ENCODE results near the gene FLRT2. TPM values are rescaled to one million over a fixed set of nuclear protein-coding genes. Genes with fewer than 3 reads are reported as not detected.
A peak's percentile ranks its signal among the peaks of the same experiment; 100 is the strongest.

FLRT2 gene, protein sequence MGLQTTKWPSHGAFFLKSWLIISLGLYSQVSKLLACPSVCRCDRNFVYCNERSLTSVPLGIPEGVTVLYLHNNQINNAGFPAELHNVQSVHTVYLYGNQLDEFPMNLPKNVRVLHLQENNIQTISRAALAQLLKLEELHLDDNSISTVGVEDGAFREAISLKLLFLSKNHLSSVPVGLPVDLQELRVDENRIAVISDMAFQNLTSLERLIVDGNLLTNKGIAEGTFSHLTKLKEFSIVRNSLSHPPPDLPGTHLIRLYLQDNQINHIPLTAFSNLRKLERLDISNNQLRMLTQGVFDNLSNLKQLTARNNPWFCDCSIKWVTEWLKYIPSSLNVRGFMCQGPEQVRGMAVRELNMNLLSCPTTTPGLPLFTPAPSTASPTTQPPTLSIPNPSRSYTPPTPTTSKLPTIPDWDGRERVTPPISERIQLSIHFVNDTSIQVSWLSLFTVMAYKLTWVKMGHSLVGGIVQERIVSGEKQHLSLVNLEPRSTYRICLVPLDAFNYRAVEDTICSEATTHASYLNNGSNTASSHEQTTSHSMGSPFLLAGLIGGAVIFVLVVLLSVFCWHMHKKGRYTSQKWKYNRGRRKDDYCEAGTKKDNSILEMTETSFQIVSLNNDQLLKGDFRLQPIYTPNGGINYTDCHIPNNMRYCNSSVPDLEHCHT
- polyA plus RNA-seq (ENCODE audit: insufficient read length in 12 of 12) = 100 to 1,000 TPM in 10 of 12 donors, 10 to 100 TPM in 2; 85.7 to 194 (median 111) TPM
- long read RNA-seq, donor 1, full-length matches to known transcripts = 5 of 5 reads
- long read RNA-seq, donor 1, partial matches to known transcripts = 0 of 5 reads
- long read RNA-seq, donor 1, other reads (novel, unspliced or antisense) = 0 of 5 reads
- long read RNA-seq, donor 2, partial matches to known transcripts = 0 of 9 reads
- long read RNA-seq, donor 2, other reads (novel, unspliced or antisense) = 9 of 9 reads
- long read RNA-seq, donor 3, full-length matches to known transcripts = 4 of 20 reads
- long read RNA-seq, donor 3, partial matches to known transcripts = 9 of 20 reads
- long read RNA-seq, donor 3, other reads (novel, unspliced or antisense) = 7 of 20 reads
- long read RNA-seq, donor 4, full-length matches to known transcripts = 2 of 2 reads
- long read RNA-seq, donor 4, partial matches to known transcripts = 0 of 2 reads
- long read RNA-seq, donor 4, other reads (novel, unspliced or antisense) = 0 of 2 reads
- long read RNA-seq, donor 5, full-length matches to known transcripts = 4 of 16 reads
- long read RNA-seq, donor 5, partial matches to known transcripts = 0 of 16 reads
- long read RNA-seq, donor 5, other reads (novel, unspliced or antisense) = 12 of 16 reads
- long read RNA-seq, donor 6, full-length matches to known transcripts = 4 of 4 reads
- long read RNA-seq, donor 6, partial matches to known transcripts = 0 of 4 reads
- long read RNA-seq, donor 6, other reads (novel, unspliced or antisense) = 0 of 4 reads
- long read RNA-seq, donor 7, full-length matches to known transcripts = 5 of 11 reads
- long read RNA-seq, donor 7, partial matches to known transcripts = 0 of 11 reads
- long read RNA-seq, donor 7, other reads (novel, unspliced or antisense) = 6 of 11 reads
- long read RNA-seq, donor 8, full-length matches to known transcripts = 7 of 17 reads
- long read RNA-seq, donor 8, partial matches to known transcripts = 10 of 17 reads
- long read RNA-seq, donor 8, other reads (novel, unspliced or antisense) = 0 of 17 reads
- long read RNA-seq, donor 9, full-length matches to known transcripts = 4 of 4 reads
- long read RNA-seq, donor 9, partial matches to known transcripts = 0 of 4 reads
- long read RNA-seq, donor 9, other reads (novel, unspliced or antisense) = 0 of 4 reads
- long read RNA-seq, donor 10, full-length matches to known transcripts = 8 of 14 reads
- long read RNA-seq, donor 10, partial matches to known transcripts = 0 of 14 reads
- long read RNA-seq, donor 10, other reads (novel, unspliced or antisense) = 6 of 14 reads
- long read RNA-seq, donor 11, full-length matches to known transcripts = 5 of 16 reads
- long read RNA-seq, donor 11, partial matches to known transcripts = 0 of 16 reads
- long read RNA-seq, donor 11, other reads (novel, unspliced or antisense) = 11 of 16 reads

DNA sequence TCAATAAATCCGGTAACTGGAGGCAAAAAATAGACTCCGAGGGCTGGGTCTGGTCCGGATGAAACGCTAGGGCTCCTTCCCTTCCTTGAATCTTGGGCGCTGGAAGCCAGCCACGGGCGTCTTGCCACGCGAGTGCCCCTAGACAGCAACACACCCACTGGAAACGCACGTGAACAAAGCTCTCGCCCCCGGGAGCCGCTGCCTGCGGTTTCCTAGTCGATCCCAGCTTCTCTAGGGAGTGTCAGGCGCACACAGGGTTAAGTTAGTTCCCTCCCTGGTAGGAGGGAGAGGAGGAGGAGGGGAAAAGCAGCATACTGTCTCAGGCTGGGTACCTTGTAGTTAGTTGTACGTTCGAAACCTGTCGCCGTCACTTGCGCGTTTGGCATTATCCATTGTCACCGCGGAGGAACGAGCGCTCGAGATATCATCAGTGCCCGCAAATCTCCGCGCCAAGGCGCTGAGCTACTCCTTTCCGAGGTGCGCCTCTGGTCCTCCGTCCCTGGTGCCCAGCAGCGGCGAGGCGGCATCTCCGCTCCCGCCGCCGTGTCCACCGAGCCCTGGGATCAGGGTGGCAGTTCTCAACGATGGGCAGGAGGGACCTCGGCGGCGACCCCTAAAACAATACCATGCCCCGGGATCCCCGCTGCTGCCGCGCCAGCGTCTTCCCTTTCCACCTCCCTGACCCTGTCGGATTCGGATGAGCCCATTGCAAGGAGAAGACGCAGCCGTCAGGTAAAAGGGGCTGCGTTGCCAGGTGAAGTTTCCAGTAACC is at the start of gene FLRT2:
Gene FLRT2 (plus strand): TSS at position 342 of the 772 bp plus-strand sequence. CDS start 91,371 bp downstream, outside the sequence.
- peak; percentile 77 for DNase-seq

DNA sequence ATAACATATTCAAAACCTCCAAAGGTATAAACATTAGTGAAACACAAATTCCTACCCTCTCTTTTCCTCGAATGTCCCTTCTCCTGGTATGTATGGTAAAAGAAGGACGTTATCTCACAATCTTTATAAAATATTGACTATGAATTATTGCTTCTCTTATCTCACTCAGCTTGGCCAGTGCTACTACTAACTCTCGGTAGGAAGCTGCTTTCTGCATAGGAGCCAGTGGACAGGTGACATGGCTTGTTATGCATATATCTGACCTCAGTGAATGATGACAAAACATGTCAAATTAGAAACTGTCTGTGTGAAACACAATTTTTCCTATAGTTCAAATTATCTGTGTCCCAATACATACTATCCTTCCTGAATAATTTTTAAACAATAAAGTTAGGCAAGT is 48.5 kb upstream of the FLRT2 start:
- DNase-seq = no peak

DNA sequence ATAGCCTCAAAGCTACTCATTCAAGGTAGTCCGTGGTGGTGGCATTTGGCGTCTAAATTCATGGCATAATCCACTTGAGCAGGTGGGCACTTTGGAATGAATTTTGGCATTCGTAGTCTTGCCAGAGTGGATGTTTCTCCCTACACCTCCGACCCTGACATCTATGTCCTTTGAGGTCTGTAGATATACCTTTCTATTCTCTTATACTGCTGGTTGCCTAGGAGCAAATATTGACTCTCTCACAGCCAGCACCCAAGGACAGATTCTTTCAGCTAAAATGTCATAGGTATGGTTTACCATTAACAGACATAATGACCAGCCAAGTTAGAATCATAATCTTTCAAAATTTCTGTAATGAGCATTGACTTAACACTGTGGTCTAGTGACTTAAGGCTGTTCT is 47.4 kb upstream of the FLRT2 start:
- DNase-seq = no peak

GRCh38 chr14:85483037-85483436 is 46.9 kb upstream of the FLRT2 start:
- DNase-seq = no peak

DNA sequence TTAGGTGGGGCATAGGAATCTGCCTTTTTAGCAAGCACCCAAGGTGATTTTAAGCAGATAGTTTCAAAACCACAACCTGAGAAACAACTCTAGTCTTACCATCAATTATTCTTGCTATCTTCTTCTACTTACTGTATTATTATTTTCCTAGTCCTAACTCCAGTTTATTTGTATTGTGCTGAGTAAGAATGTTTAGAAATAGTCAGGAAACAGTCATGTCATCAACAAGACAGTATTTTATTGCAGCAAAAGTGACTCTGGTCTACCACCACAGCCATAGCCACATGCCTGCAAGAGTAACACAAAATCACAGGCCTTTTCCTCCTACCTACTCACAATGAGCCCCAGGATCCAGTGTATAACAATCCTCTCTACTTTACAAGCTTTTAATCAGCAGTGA is 46.3 kb upstream of the FLRT2 start:
- DNase-seq = no peak

- DNase-seq = no peak
Measured at GRCh38 chr14:85487215-85487614, 42.7 kb upstream of the FLRT2 start.

- DNase-seq = no peak
Measured at GRCh38 chr14:85501751-85502150, 28.2 kb upstream of the FLRT2 start.

DNA sequence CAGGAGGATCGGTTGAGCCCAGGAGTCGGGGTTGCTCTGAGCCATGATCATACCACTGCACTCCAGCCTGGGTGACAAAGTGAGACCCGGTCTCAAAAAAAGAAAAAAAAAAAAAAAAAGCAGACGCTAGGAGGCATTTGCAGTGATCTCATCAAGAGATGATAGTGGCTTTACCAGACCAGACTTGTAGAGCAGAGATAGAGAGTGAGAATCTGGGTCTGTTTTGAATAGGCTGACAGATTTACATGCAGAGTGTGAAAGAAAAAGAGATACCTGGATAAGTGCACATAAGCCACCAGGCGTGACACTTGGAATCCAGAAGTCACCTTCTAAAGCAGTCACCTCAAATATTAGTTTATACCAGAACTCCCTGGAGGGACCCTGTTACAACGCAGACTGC is 21.1 kb upstream of the FLRT2 start:
- DNase-seq = no peak

DNA sequence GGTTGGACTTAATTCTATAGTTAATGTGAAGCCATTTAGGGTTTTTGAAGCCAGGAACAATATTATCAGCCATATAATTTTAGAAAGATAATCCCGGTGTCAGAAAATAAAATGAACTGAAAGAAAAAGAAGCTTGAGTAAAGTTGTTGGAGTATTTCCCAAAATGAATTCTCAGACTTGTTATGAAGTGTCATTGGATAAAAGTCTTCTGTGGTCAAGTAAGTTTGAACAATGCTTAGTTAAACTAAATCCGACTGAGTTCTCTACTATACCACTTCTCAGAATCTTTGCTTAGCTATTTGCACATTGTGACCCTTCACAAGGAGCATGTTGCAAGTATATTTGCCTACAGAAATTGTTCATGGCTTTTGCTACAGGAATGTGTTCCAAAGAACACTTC is 17.5 kb upstream of the FLRT2 start:
- DNase-seq = no peak

- DNase-seq = no peak
Measured at GRCh38 chr14:85514487-85514886, 15.5 kb upstream of the FLRT2 start.

DNA sequence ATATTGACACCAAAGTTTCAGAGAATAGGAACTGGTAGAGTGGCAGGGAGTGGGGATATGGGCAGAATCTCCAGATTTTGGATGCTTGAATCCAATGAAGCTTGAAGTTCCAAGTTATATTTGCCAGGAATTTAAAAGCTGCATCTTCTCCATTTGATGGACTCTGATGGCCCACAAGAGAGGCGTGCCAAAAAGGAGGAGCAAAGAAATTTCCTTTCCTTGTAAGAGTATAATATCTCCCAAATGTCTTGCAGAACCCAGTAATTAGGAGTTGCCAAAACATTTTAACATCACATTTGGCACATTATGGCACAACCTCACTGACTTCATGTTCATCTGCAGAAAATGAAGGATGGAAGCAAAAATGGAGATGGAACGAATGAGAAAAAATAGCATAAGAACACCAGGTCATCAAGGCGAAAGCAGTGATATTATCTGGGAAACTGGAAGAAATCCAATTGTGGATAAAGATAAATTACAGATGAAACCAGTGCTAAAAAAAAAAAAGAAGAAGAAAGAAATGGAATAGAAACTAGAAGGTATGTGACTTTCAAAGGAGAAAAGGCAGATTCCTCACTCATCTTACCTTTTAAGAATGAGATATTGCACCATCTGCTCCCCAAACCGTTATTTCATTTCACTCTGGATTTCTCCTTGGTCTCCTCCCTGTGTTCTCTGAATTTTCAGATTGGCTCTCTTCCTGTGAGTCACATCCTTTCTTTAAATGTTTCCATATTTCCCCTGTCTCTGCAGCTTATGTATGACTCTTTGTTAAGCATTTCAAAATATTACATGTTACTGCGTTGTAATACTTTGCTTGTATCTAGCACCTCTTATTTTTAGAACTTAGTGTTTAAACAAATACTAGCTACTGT is 13.5 kb upstream of the FLRT2 start:
- DNase-seq = peak; percentile 63

DNA sequence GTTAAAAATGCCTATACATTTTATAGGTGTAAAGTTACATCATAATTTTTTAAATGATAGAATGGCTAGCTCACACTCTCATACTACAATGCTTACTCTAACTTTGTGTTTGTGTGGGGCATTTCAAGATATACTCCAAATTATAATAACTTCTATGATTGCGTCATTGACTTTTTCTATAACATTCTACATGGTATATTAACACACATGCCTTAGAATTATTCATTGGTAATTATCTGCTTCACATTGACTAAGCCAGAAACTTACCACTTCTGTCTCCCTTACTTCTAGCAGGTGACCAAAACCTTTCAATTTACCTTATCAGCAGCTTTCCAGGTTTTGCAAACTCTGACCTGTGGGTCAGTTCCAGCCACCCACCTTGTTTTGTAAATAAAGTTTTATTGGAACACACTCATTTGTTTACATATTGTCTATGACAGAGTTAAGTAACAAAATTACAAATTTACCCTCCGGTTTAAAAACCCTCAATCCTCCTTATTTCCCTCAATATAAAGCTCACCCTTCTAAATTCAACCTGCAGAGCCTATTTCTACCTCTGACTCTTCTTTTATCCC is 12.7 kb upstream of the FLRT2 start:
- DNase-seq = no peak

GRCh38 chr14:85519661-85520305 is 10.2 kb upstream of the FLRT2 start:
- DNase-seq = no peak

GRCh38 chr14:85520581-85520980 is 9.4 kb upstream of the FLRT2 start:
- no peak for DNase-seq

GRCh38 chr14:85523624-85524023 is 6.3 kb upstream of the FLRT2 start:
- no peak for DNase-seq

DNA sequence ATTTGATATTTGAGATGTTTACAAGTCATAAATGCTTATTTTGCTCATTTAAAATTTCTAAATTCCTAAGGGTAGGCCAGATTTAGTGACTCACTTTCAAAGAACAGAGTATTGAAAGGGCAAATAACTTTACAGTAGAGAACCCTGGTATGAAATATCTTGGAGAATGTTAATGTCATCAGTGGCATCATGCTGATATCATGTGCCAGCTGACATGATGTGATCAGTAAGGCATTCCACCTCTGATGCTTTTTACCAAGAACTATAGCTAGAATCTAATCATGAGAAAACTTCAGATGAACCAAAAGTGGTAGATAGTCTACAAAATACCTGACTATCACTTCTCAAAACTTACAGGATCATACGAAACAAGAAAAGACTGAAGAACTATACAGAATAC is 2.9 kb upstream of the FLRT2 start:
- DNase-seq = no peak

DNA sequence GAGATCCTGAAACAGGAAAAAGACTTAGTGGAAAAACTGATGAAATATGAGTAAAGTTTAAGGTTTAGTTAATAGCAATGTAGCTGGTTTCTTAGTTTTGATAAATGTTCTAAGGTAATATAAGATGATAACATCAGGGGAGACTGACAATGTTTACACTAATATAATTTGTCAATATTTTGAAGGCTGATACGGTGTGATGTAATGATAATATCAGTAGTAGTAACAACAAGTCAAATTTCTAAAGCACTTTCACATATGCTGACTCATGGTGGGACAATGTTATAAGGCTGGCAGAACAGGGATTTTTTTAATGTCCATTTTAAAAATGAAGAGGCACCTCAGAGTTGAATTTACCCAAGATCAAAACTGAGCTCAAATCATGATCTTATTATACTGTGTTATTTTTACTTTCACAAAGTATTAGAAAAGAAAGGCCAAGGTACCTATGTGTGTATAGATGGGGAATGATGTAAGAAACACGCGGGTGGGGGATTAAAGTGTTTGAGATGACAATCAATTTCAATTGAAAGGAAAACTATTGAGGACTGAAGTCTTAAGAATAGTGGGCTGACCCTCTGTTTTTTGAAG is 2.4 kb upstream of the FLRT2 start:
- DNase-seq = no peak

All from muscle of arm (tissue), 14 donors.